C1 segment of cervical spinal cord (tissue), 14 donors: ENCODE results near the gene IQCB1.
"Not testable (repeated sequence)": the region's sequence is repeated elsewhere in the genome, so short reads cannot be mapped to it uniquely, and the experiment has no call there.

Source experiments
- DNase-seq, 14 donors: peaks; one replicate each; lab custom pipeline; 2025; lab: John Stamatoyannopoulos, UW

The IQCB1 gene, protein sequence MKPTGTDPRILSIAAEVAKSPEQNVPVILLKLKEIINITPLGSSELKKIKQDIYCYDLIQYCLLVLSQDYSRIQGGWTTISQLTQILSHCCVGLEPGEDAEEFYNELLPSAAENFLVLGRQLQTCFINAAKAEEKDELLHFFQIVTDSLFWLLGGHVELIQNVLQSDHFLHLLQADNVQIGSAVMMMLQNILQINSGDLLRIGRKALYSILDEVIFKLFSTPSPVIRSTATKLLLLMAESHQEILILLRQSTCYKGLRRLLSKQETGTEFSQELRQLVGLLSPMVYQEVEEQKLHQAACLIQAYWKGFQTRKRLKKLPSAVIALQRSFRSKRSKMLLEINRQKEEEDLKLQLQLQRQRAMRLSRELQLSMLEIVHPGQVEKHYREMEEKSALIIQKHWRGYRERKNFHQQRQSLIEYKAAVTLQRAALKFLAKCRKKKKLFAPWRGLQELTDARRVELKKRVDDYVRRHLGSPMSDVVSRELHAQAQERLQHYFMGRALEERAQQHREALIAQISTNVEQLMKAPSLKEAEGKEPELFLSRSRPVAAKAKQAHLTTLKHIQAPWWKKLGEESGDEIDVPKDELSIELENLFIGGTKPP

DNA sequence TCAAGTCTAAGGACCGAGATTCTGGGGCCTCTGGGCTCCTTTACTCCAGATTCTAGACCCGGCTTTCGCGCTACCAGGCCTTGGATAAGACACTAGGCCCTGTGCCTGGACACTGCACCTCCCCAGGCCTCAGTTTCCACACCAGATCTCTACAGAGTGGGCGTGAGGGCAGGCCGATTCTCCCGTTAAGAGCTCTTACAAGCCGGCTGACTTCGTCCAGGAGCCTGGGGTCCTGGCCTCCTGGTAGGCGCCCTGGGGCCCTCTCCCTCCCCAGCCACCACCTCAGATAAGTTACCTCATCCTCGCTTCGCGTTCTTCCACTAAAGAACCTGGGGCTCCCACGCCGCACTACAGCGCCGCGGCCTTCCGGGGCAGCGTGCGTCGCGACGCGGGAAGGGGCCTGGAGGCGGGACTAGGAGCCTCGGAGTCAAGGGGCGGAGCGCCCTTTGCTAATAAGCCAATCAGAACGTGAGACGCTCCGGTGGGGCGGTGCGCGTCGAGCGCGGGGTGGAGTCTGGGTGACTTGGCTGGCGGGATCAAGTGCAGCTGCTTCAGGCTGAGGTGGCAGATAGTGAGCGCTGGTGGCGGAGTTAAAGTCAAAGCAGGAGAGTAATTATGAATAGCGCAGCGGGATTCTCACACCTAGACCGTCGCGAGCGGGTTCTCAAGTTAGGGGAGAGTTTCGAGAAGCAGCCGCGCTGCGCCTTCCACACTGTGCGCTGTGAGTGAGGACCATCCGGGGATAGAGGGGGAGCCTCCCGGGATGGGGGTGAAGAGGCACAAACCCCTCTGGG lies at the start of gene IQCB1, which contains the start of gene EAF2:
Gene IQCB1 (minus strand): TSS at position 390 of the 794 bp plus-strand sequence. CDS start 6,100 bp downstream, outside the sequence.
Gene EAF2 (plus strand): TSS at position 539 of the 794 bp plus-strand sequence. CDS start 77 bp downstream, at position 616.
- DNase-seq = peak; percentile 56 to 95 (median 90)

DNA sequence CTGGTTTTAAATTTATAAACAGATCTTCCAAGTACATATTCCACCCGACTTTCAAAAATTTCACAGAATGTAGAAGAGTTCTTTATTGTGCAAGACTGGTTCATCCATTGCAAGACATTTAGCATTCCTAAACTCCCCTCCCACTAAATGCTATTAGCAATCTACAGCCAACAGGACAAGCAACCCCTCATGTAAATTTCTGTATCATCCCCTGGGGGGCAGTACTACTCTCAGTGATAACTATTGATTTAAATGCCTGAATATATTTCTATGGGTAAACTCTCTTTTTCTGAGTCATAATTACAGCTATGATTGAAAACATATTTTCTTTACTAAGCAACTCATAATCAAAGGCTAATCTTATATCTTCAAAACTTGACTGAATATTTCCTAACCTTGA lies 48.6 kb upstream of the IQCB1 start:
- no peak for DNase-seq

DNA sequence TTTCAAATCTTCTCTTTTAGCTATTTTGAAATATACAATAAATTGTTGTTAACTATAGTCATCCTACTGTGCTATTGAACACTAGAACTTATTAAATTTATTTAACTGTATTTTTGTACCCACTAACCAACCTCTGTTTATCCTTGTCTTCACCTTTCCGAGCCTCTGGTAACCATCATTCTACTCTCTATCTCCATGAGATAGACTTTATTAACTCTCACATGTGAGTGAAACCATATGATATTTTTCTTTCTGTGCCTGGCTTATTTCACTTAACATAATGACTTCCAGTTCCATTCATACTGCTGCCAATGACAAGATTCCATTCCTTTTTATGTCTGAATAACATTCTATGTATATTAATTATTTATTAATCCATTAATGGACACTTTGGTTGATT lies 43.6 kb upstream of the IQCB1 start:
- DNase-seq = no peak

DNA sequence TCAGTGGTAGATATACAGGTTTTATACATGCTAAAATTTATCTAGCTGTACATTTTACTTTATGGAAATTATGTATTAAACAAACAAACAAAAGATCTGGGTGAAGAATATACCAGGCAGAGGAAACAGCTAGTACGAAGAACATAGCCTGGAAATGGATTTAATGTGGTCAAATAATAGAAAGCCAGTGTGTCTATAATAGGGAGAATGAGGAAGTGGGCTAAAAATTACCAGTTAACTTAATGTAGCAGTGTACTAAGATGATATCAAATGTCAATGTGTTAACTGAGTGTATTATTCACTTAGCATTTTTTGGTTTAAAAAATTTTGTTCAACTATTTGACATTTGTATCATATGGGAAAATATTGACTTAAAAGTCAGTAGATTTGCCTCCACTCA lies 36.6 kb upstream of the IQCB1 start:
- no peak for DNase-seq

DNA sequence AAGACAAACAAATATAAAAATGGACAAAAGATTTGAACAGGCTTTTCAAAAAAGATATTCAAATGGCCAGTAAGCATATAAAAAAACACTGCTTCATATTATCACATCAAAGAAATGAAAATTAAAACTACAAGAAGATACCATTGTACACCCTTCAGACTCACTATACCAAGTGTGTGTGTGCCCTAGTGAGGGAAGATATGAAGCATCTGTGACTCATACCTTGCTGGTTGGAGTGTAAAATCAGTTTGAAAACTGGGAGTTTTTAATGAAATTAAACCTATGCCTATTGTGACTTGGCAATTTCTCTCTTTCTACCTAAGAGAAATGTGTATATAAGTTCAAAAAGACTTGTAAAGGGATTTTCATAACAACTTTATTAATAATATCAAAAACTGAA lies 35.9 kb upstream of the IQCB1 start:
- no peak for DNase-seq

DNA sequence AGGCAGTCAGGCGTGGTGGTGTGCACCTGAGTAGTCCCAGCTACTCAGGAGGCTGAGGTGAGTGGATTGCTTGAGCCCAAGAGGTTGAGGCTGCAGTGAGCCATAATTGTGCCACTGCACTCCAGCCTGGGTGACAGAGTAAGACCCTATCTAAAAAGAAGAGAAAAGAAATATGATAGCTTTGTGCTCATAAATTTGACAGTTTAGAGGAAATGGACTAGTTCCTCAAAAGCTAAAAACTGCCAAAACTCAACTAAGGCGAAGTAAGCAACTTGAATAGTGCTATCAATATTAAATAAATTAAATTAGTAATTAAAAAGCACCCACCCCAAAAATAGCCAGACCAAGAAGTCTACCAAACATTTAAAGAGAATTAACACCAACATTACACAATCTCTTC lies 34.9 kb upstream of the IQCB1 start:
- DNase-seq = no peak

DNA sequence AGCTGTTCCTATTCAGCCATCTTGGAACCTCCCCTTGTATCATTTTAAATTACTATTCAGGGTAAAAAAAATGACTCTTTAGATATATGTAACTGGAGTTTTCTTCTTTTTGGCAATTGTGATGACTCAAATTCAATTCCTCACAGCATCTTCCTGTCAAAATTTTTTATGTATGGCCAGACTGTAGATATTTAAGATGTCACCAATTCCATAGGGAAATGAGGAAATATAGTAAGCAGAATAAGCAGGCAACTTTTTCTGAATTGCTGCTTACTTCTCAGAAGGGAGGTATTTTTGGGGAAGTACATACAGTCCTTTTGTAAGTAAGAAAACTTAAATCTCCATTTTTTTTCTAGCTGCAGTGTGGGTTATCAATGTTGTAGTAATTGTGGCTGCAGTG lies 28.9 kb upstream of the IQCB1 start:
- no peak for DNase-seq

DNA sequence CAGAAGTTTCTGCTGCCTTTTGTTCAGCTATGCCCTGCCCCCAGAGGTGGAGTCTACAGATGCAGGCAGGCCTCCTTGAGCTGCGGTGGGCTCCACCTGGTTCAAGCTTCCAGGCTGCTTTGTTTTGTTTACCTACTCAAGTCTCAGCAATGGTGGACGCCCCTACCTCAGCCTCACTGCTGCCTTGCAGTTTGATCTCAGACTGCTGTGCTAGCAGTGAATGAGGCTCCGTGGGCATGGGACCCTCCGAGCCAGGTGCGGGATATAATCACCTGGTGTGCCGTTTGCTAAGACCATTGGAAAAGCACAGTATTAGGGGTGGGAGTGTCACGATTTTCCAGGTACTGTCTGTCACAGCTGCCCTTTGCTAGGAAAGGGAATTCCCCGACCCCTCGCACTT lies 28.4 kb upstream of the IQCB1 start:
- not testable (repeated sequence) for DNase-seq

DNA sequence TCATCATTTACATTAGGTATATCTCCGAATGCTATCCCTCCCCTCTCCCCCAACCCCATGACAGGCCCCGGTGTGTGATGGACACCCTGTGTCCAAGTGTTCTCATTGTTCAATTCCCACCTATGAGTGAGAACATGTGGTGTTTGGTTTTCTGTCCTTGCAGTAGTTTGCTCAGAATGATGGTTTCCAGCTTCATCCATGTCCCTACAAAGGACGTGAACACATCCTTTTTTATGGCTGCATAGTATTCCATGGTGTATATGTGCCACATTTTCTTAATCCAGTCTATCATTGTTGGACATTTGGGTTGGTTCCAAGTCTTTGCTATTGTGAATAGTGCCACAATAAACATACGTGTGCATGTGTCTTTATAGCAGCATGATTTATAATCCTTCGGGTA lies 22.9 kb upstream of the IQCB1 start:
- DNase-seq = not testable (repeated sequence)

DNA sequence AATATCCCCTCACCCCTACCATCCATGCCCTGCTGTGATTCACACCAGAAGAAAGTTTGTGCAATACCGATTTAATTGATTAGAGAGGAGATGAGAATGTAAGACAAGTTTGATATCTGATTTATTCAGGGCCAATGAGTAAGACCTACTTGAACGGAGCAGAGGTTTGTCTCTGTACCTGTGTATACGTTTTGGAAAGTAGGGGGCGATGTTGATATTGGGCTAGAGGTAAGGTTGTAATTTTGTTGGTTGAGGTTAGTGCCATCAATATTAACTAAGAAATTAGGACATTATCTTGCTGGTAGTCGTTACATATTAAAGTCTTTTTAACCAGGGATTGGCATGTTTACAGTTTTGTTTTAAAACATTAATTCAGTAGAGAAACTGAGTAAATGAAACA lies 20.7 kb upstream of the IQCB1 start:
- DNase-seq = no peak

DNA sequence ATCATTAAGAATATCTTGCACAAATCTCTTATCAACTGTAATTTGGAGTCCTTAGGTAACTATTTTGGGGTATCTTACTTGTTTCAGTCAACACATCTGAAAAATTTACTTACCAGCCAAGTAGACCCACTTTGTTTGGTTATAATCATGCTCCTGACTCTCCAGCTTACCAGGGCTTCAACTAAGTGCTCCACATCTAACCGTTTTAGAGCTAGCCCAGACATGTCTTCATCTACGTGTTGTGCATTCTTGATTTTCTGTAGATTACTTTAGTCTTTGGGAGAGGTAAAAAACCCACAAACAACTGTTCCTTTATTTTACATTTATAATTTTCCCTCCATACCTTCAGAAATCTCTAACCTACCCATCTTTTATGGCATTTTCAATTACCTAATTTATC lies 17.4 kb upstream of the IQCB1 start:
- DNase-seq = no peak

DNA sequence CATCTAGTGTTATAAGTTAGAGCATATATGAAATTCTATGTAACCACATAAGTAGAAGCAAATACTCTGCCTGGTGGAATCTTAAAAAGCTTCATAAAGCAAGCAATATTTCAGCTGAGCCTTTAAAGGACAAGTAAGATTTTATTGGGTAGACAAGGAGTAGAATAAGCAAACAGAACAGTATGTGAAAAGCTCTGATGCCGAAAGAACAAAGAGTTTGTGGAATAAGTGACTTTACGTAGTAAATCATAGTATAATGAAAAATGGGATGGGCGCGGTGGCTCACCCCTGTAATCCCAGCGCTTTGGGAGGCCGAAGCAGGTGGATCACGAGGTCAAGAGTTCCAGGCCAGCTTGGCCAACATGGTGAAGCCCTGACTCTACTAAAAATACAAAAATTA lies 10.0 kb upstream of the IQCB1 start:
- DNase-seq = no peak

DNA sequence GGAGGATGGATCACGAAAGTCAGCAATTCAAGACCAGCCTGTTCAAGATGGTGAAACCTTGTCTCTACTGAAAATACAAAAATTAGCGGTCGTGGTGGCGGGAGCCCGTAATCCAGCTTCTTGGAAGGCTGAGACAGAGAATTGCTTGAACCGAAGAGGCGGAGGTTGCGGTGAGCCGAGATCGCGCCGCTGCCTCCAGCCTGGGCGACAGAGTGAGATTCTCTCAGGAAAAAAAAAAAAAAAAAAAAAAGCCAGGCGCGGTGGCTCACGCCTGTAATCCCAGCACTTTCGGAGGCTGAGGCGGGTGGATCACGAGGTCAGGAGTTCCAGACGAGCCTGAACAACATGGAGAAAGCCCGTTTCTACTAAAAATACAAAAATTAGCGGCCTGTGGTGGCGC lies 5.1 kb upstream of the IQCB1 start:
- no peak for DNase-seq

DNA sequence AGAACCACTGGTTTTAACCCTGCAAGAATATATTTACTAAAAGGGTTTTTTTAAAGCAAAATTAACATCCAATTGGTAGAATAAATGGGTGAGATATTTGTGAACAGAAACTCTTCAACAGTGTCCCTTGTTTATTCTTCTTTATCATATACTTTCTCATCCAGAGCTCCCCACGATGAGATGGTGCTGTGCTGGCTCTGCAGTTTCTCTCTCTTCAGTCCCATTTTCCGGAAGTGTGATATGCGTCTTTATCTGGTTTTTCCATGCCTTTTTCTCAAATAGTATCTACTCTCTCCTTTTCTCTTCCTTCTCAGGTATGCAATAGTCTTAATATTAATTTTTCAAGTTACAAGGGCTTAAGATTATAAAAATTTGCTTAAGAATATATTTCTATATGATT lies 1.6 kb upstream of the IQCB1 start:
- no peak for DNase-seq

DNA sequence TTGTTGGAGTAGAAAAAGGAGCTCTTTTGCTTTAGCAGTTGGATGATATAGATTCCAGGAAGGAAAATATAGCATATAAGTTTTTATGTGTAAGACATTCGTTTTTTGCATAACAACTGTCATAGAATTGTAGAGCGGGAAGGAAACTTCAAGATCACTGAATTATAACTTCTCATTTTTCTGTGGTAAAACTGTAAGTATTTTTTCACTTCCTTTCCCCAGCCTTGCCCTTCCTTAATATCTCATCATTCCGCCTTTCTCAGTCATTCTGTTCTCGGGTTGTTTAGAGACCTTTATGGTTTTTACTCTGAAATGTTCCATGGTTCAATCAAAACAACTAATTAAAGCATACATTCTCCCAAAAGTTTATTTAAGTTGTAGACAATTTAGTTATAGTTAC lies 1.2 kb upstream of the IQCB1 start:
- no peak for DNase-seq

DNA sequence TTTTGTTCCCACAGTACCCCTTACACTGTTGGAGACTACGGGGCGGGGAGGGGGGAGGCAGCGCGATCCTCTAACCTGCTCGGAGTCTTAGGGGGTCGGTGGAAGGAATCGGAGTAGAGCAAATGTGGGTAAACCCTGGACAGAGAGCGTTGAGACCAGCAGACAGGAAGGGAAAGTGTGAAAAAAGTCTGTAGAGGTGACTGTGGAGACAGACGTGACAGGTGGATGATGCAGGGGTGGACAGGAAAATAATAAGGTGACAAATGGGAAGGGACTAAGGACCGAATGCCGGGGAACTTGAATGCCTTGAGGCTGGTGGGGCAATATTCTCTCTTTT lies 573 bp upstream of the IQCB1 start:
- DNase-seq = peak in 3 of 14 donors; percentile 36 to 52 (median 40)

DNA sequence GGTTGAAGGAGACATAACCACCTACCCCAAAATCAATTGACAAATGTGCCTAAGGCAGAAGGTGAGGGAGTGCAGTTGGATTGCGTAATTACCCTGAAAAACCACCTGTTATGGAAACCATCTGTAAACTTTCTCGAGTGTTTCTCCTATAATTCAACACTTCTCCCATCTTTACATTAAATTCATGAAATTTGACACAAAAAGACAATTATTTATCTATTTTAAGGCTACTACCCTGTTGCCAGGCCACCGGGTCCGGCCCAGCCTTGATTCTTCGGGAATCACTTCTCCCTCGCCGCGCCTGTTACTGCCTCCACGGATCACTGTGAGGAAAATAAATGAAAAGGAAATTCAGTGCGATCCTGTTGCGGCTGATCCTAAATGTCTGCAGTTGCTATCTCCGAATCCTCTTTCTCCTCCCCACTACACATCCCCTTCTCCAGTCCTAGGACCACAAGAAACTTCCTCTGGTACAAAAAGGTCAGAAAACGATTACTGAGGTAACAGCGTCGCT lies 646 bp downstream of the IQCB1 start:
- DNase-seq = peak in 4 of 14 donors; percentile 22 to 30 (median 24)

DNA sequence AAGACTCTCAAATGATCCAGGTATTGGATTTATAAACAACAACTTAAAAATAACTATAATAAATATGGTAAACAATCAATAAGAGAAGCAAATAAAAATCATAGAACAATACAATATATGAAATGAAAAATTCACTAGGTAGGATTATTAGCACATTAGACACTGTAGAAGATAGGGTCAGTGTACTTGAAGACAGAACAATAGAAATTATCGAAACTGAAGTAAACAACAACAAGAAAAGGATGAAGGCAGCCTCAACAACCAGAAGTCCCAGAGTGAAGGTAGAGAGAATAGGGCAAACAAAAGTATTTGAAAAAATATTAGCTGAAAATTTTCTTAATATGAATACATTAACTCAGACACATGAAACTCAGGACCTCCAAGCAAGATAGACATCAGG lies 11.9 kb downstream of the IQCB1 start:
- DNase-seq = no peak

DNA sequence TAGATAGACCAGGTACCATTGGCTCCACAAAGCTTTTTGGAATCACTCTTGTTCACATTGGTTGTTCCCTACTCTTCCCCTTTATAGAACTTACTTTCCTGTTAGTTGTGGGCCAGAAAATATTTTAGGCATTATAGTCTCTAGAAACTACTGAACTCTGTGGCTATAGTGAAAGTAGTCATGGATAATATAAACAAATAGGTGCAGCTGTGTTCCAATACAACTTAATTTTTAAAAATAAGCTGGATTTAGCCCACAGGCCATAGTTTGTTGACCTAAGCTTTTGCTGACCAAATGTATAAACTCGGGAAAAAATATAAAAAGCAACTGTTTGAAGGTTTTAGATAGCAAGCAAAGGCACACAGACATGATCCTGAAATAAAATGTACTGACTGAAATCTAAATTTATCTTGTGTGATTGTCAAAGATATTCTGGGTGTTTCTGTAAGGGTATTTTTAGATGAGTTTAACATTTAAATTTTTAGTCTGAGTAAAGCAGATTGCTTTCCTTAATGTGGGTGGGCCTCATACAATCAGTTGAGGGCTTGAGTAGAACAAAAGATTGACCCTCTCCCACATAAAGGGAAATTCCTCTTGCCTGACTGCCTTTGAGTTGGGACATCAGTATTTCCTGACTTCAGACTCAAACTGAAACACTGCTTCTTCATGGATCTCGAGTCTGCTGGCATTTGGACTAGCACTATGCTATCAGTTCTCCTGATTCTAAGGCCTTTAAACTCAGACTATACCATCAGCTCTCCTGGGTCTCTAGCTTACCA lies 13.2 kb downstream of the IQCB1 start:
- DNase-seq = no peak

DNA sequence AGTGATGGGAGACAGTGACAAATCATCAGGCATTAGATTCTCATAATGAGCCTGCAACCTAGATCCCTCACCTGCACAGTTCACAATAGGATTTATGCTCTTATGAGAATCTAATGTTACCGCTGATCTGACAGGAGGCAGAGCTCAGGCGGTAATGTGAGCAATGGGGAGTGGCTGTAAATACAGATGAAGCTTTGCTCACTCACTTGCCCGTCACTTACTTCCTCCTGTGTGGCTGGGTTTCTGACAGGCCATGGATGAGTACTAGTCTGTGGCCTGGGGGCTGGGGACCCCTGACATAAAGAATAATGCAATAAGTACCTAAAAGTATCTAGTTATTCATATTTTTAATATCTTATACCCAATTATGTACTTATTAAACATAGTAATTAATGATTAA lies 15.6 kb downstream of the IQCB1 start:
- no peak for DNase-seq

DNA sequence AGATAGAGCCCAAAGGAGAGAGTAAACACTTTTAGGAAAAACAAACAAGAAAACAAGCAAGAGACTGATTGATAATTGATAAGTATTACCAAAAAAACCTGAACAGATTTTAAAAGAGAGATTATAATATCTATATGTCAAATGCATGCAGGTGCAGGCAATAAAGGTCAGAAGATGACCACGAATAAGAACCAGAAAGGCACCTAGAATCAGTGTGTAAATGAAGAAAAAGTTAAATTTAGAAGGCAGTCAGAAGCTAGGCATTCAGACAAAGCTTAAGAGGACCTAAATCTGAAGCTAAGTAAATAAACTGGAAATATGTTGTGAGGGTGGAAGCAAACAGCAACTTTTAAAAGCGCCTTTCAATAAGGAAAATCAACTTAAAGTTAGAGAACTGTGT lies 16.3 kb downstream of the IQCB1 start:
- DNase-seq = no peak

DNA sequence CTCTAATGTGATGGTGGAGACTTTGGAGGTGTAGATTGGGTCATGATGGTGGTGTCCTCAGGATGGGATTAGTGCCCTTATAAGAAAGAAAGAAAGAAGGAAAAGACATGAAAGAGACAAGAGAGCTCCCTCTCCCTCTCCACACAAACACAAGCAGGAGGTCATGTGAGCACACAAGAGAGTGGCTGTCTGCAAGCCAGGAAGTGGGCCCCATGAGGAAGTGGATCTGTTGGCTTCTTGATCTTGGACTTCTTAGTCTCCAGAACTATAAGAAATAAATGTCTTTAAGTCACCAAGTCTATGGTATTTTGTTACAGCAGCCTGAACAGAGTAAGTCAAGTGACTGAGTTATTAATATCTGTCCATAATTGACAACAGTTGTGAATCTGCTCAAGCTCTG lies 17.1 kb downstream of the IQCB1 start:
- DNase-seq = no peak
